Fibroblast of lung (primary cell): ENCODE measurements around the gene FZD10. TPM values are rescaled to one million over a fixed set of nuclear protein-coding genes. Genes with fewer than 3 reads are reported as not detected.

Experiments
- DNase-seq, 2 donors: peaks; one replicate each; pipeline versions ENCODE4 v3.0.0 to v3.0.0-alpha.2; 2010; ENCODE audit warnings: low read depth in 2 of 2
- H2AFZ ChIP-seq: 2 replicates; pipeline ENCODE4 v1.5.1; 2012; ENCODE audit warnings: low read length, control low read depth, inconsistent platforms
- H3K27ac ChIP-seq: 2 replicates; pipeline ENCODE4 v1.5.1; 2011; ENCODE audit warnings: low read length, control low read depth; ENCODE audit not compliant: insufficient read depth
- H3K27me3 ChIP-seq: 2 replicates; pipeline ENCODE4 v1.5.1; 2011; ENCODE audit warnings: mild to moderate bottlenecking, low read length; ENCODE audit not compliant: control insufficient read depth, insufficient read depth
- H3K36me3 ChIP-seq: 2 replicates; pipeline ENCODE4 v1.5.1; 2011; ENCODE audit warnings: low read length; ENCODE audit not compliant: control insufficient read depth, insufficient read depth
- H3K4me1 ChIP-seq: 2 replicates; pipeline ENCODE4 v1.5.1; 2011; ENCODE audit warnings: low read length; ENCODE audit not compliant: control insufficient read depth, insufficient read depth; ENCODE audit errors: extremely low read depth
- H3K4me2 ChIP-seq: 2 replicates; pipeline ENCODE4 v1.5.1; 2011; ENCODE audit warnings: low read length, control low read depth; ENCODE audit not compliant: insufficient read depth; ENCODE audit errors: extremely low read depth
- H3K4me3 ChIP-seq, 4 experiments: fragments of 200-600 bp in 1 of 4; sonication (generic) in 1 of 4; replicated peaks in 1 of 4; 2 replicates each; pipeline ENCODE4 v1.5.1; 2011 to 2016; ENCODE audit warnings: low read length in 4 of 4, low read depth in 3 of 4, mild to moderate bottlenecking in 3 of 4, control low read depth in 2 of 4, inconsistent platforms in 1 of 4, mixed read lengths in 1 of 4; ENCODE audit not compliant: insufficient read depth in 1 of 4; ENCODE audit errors: control extremely low read depth in 1 of 4
- H3K79me2 ChIP-seq: 2 replicates; pipeline ENCODE4 v1.5.1; 2012; ENCODE audit warnings: mild to moderate bottlenecking, low read length, inconsistent platforms; ENCODE audit not compliant: control insufficient read depth, insufficient read depth
- H3K9ac ChIP-seq: 2 replicates; pipeline ENCODE4 v1.5.1; 2011; ENCODE audit warnings: mild to moderate bottlenecking, low read length, control low read depth; ENCODE audit not compliant: insufficient read depth
- H3K9me3 ChIP-seq: 2 replicates; pipeline ENCODE4 v1.5.1; 2012; ENCODE audit warnings: low read depth, low read length; ENCODE audit not compliant: control insufficient read depth, insufficient read depth
- H4K20me1 ChIP-seq: 2 replicates; pipeline ENCODE4 v1.5.1; 2011; ENCODE audit warnings: low read length; ENCODE audit not compliant: control insufficient read depth, insufficient read depth; ENCODE audit errors: extremely low read depth
- CTCF ChIP-seq, 2 donors: IDR thresholded peaks in 1 of 2; conservative IDR thresholded peaks in 1 of 2; 1 replicate in 1 of 2; 2 replicates in 1 of 2; pipeline ENCODE4 v1.5.1; 2011 to 2012; ENCODE audit warnings: low read length in 2 of 2, control low read depth in 1 of 2, inconsistent platforms in 1 of 2, low read depth in 1 of 2, mild to moderate bottlenecking in 1 of 2
- EZH2 ChIP-seq: IDR thresholded peaks from 2 replicates; pipeline ENCODE4 v1.5.1; 2012; ENCODE audit warnings: low read length, control low read depth, mild to moderate bottlenecking; ENCODE audit errors: missing control alignments
- polyA plus RNA-seq, 2 donors: library from polyadenylated mRNA; depleted of rRNA in 1 of 2; stranded (reverse) in 1 of 2; unstranded in 1 of 2; fragments of >200 nt; gene quantifications; 2 replicates each; pipeline ENCODE4 v1.2.1, GENCODE V29; 2011 to 2012; ENCODE audit warnings: missing spikeins in 1 of 2
- total RNA-seq: library from RNA; depleted of rRNA; stranded (reverse); fragments of >200 nt; gene quantifications from 2 replicates; pipeline ENCODE4 v1.2.1, GENCODE V29; 2014

Gene FZD10
- total and polyA plus RNA-seq, 2 donors (not counting 1 experiment from before 2014, with no cell fraction given): under 0.01 to 0.03 TPM

GRCh38 chr12:130196827-130197226, 34.6 kb downstream of the FZD10 start:
- no peak for DNase-seq
- no peak for TF ChIP-seq EZH2
- no peak for TF ChIP-seq CTCF (conservative IDR thresholded peaks at IDR 0.05 in 1 of 2, IDR thresholded peaks at IDR 0.05 in 1 of 2; ENCODE audit: low read depth in 1 of 2, low read length in 2 of 2)

GRCh38 chr12:130198026-130198662, 35.9 kb downstream of the FZD10 start:
- DNase-seq: no peak
- no peaks in the 10 kb centered on the region for H3K36me3 ChIP-seq

More at GRCh38 chr12:130196827-130197226, 34.6 kb downstream of the FZD10 start:
- Histone ChIP-seq H3K9me3 (no peaks in the 10 kb centered on the region), H3K4me1 (no peaks in the 10 kb centered on the region), H3K79me2 (no peaks in the 10 kb centered on the region), H3K4me3 (no peak overlapping the region), H3K27me3 (no peaks in the 10 kb centered on the region), H3K9ac (no peak overlapping the region), H3K36me3 (no peaks in the 10 kb centered on the region), H3K27ac (no peak overlapping the region), H3K4me2 (no peak overlapping the region), H2AFZ (no peak overlapping the region), H4K20me1 (no peaks in the 10 kb centered on the region)

GRCh38 chr12:130198663-130199060, 36.4 kb downstream of the FZD10 start:
- H3K79me2 ChIP-seq: no peaks in the 10 kb centered on the region

More at GRCh38 chr12:130198026-130198662, 35.9 kb downstream of the FZD10 start:
- Histone ChIP-seq H3K27ac (no peak overlapping the region), H3K9me3 (no peaks in the 10 kb centered on the region), H3K4me1 (no peaks in the 10 kb centered on the region), H3K9ac (no peak overlapping the region), H4K20me1 (no peaks in the 10 kb centered on the region), H3K4me2 (no peak overlapping the region), H3K27me3 (no peaks in the 10 kb centered on the region), H3K4me3 (no peak overlapping the region), H2AFZ (no peak overlapping the region), H3K79me2 (no peaks in the 10 kb centered on the region)
- TF ChIP-seq CTCF (conservative IDR thresholded peaks at IDR 0.05 in 1 of 2, IDR thresholded peaks at IDR 0.05 in 1 of 2; ENCODE audit: low read depth in 1 of 2, low read length in 2 of 2): no peak
- TF ChIP-seq EZH2: no peak

More at GRCh38 chr12:130198663-130199060, 36.4 kb downstream of the FZD10 start:
- no peak overlapping the region for H3K4me2 ChIP-seq
- H3K4me3 ChIP-seq: no peak overlapping the region
- no peak for DNase-seq
- no peaks in the 10 kb centered on the region for H4K20me1 ChIP-seq
- no peaks in the 10 kb centered on the region for H3K36me3 ChIP-seq
- no peaks in the 10 kb centered on the region for H3K4me1 ChIP-seq
- H3K27ac ChIP-seq: no peak overlapping the region
- H3K9me3 ChIP-seq: no peaks in the 10 kb centered on the region
- H3K9ac ChIP-seq: no peak overlapping the region
- TF ChIP-seq EZH2: no peak
- no peak for TF ChIP-seq CTCF (conservative IDR thresholded peaks at IDR 0.05 in 1 of 2, IDR thresholded peaks at IDR 0.05 in 1 of 2; ENCODE audit: low read depth in 1 of 2, low read length in 2 of 2)
- no peak overlapping the region for H2AFZ ChIP-seq
- no peaks in the 10 kb centered on the region for H3K27me3 ChIP-seq
